Stimulated activated CD4-positive, alpha-beta T cell treated with anti-CD3 and anti-CD28 coated beads, Interleukin-2, amount 100 ng/mL, for 48 hours (primary cell): ENCODE data around the gene ARHGEF1.

Source experiments
- DNase-seq, 2 donors: peaks; one replicate each; pipeline ENCODE4 v3.0.0-alpha.2; 2020

ARHGEF1 gene

GRCh38 chr19:41920882-41921576 is 38.0 kb downstream of the ARHGEF1 start:
- DNase-seq: no peak

DNA sequence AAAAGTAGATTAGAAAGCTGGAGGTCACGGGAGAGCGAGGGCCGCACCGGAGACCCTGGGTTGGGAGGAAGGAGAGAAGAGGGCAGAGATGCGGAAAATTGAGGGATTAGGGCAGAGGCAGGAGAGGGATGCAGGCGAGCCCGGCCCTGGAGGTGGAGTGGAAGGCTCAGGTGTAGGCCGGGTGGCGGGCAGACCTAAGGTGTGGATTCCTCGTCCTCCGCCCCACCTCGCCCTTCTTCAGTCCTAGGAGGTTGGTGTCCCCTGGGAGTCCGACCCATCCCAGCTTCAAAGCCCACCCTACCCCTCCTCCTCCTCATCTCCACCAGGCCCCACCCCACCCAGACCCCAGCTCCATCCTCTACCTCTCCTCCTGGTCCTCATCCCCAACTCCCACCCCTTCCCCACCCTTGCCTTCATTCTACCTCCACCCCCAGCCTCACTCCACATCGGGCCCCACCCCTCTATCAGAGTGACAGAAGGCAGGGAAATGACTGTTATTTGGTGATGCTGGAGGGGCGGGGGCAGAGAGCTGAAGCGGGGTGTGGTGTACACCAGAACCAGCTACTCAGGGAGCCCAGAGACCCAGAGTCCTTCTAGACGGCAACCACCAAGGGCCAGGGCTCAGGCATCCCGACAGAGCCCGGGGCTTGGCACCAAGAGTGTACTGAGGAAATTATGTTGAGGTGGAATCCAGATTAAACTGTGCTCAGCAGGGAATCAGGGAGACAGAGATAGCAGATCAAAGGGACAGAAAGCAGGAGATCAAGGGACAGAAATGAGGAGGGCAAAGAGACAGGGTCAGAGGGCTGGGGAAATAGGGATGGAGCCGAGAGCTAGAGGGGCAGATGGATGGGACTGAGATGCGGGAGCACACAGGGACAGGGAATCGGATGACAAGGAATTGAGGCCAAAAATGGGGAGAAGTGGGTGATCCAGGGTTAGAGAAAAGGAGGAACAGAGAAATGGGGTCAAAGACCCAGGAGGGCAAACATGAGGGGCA is 38.9 kb downstream of the ARHGEF1 start:
- no peak for DNase-seq

- DNase-seq: no peak
Observed at GRCh38 chr19:41922585-41922984, 39.6 kb downstream of the ARHGEF1 start.

GRCh38 chr19:41923045-41923788 is 40.2 kb downstream of the ARHGEF1 start:
- no peak for DNase-seq

- no peak for DNase-seq
Observed at GRCh38 chr19:41924151-41925145, 41.5 kb downstream of the ARHGEF1 start.

- no peak for DNase-seq
Observed at GRCh38 chr19:41925208-41926003, 42.4 kb downstream of the ARHGEF1 start.

DNA sequence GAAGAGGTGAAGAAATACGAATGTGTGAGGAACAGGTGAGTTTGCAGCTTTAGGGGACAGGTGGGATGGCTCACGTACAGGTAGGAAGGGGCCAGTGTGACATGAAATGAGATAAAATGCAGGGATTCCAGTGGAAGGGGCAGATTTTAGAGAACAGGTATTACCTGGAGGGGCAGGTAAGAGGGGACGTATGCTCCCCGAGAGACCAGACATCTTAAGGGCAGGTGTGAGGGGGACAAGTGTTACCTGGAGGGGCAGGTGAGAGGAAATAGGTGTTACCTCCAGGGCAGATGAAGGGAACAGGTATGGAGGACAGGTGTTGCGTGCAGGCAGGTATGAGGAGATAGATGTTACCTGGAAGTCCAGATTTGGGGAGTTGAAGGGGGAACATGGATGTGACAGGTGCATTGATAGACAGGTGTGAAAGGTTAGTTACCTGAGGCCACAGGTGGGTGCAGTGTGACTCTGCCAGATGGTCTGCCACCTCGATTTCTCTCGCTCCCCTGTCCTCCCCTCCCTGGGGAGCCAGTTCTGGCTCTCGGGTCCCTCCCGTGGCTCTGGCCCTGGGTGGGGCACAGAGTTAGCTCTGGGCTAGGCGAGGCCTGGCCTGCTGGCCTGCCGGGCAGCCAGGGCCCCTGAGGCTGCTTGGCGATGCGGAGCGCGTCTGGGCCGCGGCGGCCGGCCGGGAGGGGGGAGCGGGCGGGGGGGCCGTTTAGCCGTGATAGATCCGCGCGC is 43.2 kb downstream of the ARHGEF1 start:
- no peak for DNase-seq

DNA sequence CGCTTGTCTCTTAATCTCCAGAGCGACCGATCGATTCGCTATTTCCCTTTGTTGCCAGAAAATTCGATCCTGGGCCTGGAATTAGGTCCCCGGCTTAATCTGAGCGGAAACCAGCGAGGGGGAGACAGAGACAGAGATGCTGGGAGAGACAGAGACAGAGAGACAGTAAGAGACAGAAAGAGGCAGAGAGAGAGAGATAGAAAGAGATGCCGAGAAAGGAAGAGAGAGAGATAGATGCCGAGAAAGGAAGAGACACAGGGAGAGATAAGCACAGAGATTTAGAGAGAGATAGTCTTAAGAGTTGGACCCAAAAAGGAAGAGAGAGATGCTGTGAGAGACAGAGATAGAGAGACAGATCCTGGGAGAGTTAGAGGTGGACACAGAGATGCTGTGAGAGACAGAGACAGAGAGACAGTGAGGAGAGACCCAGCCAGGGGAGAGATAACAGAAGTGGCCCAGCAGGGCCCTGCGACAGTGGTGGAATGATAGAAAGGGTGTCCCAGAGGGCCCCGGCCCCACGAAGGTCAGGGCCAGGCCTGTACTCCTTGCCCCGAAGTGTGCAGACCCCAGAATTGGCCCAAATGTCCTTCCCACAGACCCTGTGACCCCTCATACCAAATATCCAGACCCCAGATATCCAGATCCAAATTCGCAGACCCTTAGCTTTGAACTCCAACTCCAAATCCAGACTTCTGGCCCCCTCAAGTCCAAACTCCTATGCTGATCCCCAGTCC is 43.9 kb downstream of the ARHGEF1 start:
- no peak for DNase-seq

- no peak for DNase-seq
Observed at GRCh38 chr19:41927497-41928192, 44.7 kb downstream of the ARHGEF1 start.

GRCh38 chr19:41928221-41928683 is 45.3 kb downstream of the ARHGEF1 start, which contains the start of gene ERFL:
ERFL (minus strand) TSS chr19:41928449; CDS start chr19:41912919, 15,530 bp downstream.
- no peak for DNase-seq

DNA sequence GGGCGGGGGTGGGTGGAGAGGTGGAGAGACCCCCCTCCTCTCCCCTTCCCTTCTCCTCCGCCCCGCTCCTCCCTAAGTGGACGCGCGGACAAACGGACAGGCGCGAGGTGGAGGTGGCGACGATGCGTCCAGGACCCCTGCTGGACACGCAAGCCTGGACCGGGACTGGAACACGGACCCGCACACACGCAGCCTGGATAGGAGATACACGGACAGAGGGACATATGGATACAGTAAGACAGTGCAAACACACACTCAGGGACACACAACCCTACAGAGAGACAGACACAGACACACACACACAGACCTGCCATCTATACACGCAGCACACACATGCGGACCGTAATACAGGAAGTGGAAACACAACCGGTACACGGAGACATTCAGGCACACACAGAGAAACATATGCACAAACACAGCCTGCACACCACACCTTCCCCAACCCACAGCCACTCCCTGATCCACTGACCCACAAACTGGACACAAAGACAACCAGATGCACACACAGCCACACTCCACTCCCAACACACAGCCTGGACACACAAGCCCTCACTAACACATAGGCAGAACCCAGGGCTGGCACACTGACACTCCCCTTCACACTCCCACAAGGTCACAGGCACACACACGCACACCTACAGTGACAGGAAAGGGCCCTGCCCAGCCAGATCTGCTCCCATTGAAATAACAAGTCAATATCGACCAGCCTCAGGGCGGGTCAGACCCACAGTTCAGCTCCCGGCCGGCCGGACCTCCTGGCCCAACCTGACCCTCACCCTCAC is 46.0 kb downstream of the ARHGEF1 start:
- no peak for DNase-seq

- DNase-seq: no peak
Observed at GRCh38 chr19:41929536-41930071, 46.6 kb downstream of the ARHGEF1 start.

GRCh38 chr19:41930322-41930722 is 47.3 kb downstream of the ARHGEF1 start:
- DNase-seq: no peak

- DNase-seq: no peak
Observed at GRCh38 chr19:41930926-41931592, 48.1 kb downstream of the ARHGEF1 start.

DNA sequence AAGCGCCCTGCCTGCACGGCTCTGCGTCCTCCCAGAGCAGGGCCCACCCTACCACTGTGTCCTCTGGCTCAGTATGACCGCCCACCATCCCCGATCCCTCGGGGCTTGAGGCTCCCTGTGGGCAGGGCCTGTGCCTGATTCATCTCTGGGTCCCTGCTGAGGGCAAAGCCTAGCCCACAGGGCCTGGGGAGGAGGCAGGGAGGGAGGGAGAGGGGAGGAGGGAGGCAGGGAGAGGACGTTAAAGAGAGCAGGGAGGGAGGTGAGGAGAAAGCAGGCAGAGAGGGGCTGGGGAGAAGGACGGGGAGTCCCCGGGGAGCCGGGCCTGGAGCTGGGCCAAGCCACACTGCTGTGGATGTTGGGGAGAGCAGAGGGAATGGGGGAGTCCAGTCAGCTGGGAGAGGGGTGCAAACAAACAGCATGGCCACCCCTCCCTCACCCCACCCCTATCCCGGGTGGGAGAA is 49.3 kb downstream of the ARHGEF1 start:
- no peak for DNase-seq

GRCh38 chr19:41932720-41933332 is 49.8 kb downstream of the ARHGEF1 start:
- DNase-seq: no peak
